Thyroid gland (tissue), 4 donors: Measurements from ENCODE around the gene NDUFA11.

Experiments used
- POLR2A ChIP-seq, 2 donors: fragments of 450-650 bp; IDR thresholded peaks; one replicate each; pipeline ENCODE4 v1.6.1; 2017; ENCODE audit warnings: antibody characterized with exemption in 2 of 2, mild to moderate bottlenecking in 2 of 2, moderate library complexity in 1 of 2
- TF ChIP-seq, protein P1 (sequence below), 6 experiments: fragments of 200-600 bp in 3 of 6; fragments of 450-650 bp in 3 of 6; sonication (generic) in 3 of 6; IDR thresholded peaks; one replicate each; pipeline ENCODE4 v1.5.1; 2016 to 2019; ENCODE audit warnings: antibody characterized with exemption in 6 of 6, mild to moderate bottlenecking in 2 of 6, inconsistent platforms in 1 of 6, moderate library complexity in 1 of 6

DNA sequence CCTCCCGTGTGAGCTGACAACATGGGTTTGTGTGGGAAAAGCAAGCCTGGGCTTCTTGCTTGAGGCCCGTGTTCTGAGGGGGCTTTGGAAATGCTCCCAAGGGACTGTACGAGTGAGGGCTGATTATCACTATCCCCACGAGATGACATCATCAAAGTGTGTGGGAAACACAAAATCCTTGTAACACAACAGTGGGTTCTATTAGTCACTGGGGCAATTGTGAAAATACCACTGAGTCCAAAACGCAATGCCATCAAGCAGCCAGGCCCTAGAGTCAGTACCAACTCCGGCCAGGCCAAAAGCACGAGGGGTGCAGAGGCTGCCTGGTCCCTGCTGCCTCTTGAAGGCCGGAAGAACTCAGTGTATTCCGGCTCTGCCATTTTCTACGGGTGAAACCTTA is 40.0 kb upstream of the NDUFA11 start:
- no peak for TF ChIP-seq POLR2A (IDR thresholded peaks at IDR 0.05)
- TF ChIP-seq, protein P1, sequence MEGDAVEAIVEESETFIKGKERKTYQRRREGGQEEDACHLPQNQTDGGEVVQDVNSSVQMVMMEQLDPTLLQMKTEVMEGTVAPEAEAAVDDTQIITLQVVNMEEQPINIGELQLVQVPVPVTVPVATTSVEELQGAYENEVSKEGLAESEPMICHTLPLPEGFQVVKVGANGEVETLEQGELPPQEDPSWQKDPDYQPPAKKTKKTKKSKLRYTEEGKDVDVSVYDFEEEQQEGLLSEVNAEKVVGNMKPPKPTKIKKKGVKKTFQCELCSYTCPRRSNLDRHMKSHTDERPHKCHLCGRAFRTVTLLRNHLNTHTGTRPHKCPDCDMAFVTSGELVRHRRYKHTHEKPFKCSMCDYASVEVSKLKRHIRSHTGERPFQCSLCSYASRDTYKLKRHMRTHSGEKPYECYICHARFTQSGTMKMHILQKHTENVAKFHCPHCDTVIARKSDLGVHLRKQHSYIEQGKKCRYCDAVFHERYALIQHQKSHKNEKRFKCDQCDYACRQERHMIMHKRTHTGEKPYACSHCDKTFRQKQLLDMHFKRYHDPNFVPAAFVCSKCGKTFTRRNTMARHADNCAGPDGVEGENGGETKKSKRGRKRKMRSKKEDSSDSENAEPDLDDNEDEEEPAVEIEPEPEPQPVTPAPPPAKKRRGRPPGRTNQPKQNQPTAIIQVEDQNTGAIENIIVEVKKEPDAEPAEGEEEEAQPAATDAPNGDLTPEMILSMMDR (IDR thresholded peaks at IDR 0.05) = no peak
